ENCODE results near the gene DESI1.

GRCh38 chr22:41660416-41660815 is 39.6 kb upstream of the DESI1 start:
- no peak for TF ChIP-seq CTCF (IDR thresholded peaks at IDR 0.05)
- no peak for TF ChIP-seq POLR2A (IDR thresholded peaks at IDR 0.05)
